HG03457 (cell line): ENCODE data around the gene NTN1.

Experiments
- ATAC-seq: cut with Tn5 transposase; IDR thresholded peaks from one replicate; pipeline ENCODE4 v1.9.1; 2021; ENCODE audit warnings: moderate number of reproducible peaks; ENCODE audit not compliant: unreplicated experiment

The NTN1 gene

GRCh38 chr17:9266697-9267117, 245.4 kb downstream of the NTN1 start:
- ATAC-seq, result no peak

- ATAC-seq, result no peak
Observed at GRCh38 chr17:9268546-9268945, 247.2 kb downstream of the NTN1 start.

GRCh38 chr17:9269350-9270035, 248.2 kb downstream of the NTN1 start:
- ATAC-seq, result no peak

GRCh38 chr17:9270921-9271320, 249.6 kb downstream of the NTN1 start:
- no peak for ATAC-seq

- ATAC-seq, result no peak
Observed at GRCh38 chr17:9271989-9272388, 250.7 kb downstream of the NTN1 start.

GRCh38 chr17:9272501-9273200, 251.3 kb downstream of the NTN1 start:
- no peak for ATAC-seq

GRCh38 chr17:9273428-9274391, 252.4 kb downstream of the NTN1 start:
- no peak for ATAC-seq

- no peak for ATAC-seq
Observed at GRCh38 chr17:9274973-9275372, 253.7 kb downstream of the NTN1 start.

- ATAC-seq, result no peak
Observed at GRCh38 chr17:9279893-9280292, 258.6 kb downstream of the NTN1 start.

- ATAC-seq, result no peak
Observed at GRCh38 chr17:9283909-9284308, 262.6 kb downstream of the NTN1 start.

DNA sequence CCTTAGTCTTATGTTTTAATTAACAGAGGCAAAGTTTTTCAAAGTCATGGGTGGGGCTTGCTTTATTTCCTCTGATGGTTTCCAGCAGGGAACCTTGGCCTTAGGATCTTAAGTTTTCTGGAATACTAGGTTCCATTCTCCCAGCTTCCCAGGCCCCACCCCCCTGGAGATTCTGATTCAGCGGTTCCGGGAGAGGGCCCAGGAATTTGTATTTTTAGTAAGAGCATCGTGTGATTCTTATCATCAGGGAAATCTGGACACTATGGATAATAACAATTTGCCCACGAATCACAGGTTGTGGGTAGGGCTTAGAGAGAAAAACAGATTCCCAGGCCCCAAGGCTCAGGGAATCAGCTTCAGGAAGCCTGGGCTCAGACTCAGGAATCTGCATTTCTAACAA, 263.6 kb downstream of the NTN1 start:
- no peak for ATAC-seq

DNA sequence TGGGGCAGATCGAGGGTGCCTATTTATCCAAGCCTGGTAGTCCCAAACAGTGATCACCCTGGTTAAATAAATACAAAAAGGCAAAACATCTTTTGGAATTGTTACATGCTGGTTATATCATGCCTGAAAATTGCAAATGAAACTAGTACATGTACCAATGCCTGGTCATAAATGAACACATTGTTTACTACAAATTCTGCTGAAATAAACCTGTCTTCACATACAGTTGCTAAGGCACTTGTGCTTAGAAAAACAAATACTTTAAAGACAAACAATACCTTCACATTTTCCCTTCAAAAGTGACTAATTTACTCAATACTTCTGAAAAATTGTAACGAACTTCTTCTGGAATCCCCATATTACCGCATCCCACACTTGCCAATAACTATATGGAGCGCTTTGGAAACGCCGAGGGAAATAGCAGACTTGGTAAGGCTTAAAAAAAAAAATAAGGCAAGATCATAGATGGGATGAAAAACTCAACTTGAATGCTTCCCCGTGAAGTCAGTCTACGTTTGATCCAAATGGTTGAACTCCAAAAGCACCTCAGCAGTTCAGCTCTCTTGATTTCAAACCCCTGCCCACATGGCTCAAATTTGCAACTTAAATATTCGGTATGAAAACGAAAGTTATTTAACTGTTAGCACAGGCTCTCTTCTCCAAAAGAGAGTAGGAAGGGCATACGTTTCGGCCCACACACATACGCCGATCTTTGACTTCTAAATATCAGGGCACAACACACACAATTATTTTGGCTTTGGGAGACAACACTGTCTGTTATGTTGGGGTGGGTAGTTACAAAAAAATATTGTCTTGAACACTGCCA, 264.5 kb downstream of the NTN1 start:
- ATAC-seq, result no peak

- ATAC-seq, result no peak
Observed at GRCh38 chr17:9286434-9286833, 265.1 kb downstream of the NTN1 start.

DNA sequence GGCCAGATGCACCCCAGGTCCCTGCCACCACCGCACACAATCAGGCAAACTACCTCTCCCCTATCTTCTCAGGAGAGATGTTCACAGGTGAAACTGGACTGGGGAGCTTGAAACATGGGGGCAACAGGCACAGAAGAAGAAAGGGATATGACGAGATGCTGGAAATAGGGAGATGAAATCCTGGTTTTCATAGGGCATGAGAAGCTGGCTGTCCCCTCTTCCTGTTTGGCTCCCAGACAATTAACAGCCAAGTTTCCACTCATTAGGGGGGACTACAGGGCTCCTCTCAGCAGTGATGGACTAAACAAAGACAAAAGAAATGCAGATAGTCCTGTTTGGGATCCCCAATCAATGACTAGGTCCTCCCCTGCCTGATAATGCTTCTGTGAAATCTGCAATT, 266.0 kb downstream of the NTN1 start:
- ATAC-seq, result no peak

DNA sequence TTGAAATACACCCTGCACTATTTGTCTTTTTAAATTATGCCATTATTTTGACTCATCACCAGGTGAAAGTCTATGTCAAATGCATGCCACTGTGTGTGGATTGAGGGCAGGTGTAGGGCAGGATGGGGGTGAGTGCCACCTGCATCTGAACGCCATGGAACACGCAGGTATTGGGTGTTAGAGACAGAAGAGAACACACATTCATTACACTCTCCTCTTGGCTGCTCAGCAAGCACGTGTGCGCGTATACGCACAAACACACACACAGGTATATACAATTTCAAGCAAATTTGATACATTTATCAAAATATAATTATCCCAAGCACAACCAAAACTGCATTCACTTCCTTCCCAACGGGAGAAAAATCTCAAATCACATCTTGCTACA, 268.9 kb downstream of the NTN1 start:
- no peak for ATAC-seq

- no peak for ATAC-seq
Observed at GRCh38 chr17:9291912-9292560, 270.7 kb downstream of the NTN1 start.

DNA sequence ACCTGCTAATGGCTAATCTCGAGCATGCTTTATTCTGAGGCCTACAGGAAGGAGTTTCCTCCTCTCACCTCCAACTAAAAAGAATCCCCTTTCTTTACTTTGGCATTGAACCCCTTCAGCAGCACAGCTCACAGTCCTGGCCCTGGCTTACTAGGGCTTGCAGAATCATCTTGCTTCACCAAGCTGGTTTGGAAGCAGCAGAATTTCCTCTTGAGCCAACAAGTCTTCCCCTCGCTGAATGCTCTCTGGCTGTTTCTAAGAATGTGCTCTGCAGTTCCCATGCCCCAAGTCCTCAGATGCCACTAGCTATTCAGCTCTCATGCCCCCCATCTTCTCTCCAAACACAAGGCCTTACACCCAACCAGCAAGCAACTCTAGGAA, 271.2 kb downstream of the NTN1 start:
- no peak for ATAC-seq
